HEK293 (cell line): ENCODE results near the gene HMCN2.

ENCODE experiments used
- CTCF ChIA-PET: fragments of 350-600 bp; formaldehyde crosslinking; extraction: SDS; loops from one replicate; lab custom pipeline; 2021; ENCODE audit warnings: antibody characterized with exemption; lab: Yijun Ruan, JAX
- POLR2A ChIA-PET: fragments of 300-600 bp; formaldehyde crosslinking; extraction: SDS; loops from one replicate; lab custom pipeline; 2020; ENCODE audit warnings: antibody characterized with exemption, inconsistent platforms; lab: Yijun Ruan, JAX
- H3K27ac ChIP-seq: fragments of 200-500 bp; sonication (Bioruptor generic); 2 replicates; pipeline ENCODE4 v1.5.1; 2014; ENCODE audit warnings: low read depth, low read length, control low read depth, inconsistent platforms; ENCODE audit errors: extremely low read depth
- H3K36me3 ChIP-seq, 2 experiments: fragments of 200-500 bp in 1 of 2; sonication (Bioruptor generic) in 1 of 2; 1 replicate in 1 of 2; 2 replicates in 1 of 2; pipeline ENCODE4 v1.5.1; 2014 to 2017; ENCODE audit warnings: inconsistent platforms in 2 of 2, low read length in 2 of 2; ENCODE audit not compliant: control insufficient read depth in 2 of 2, insufficient read depth in 1 of 2
- H3K4me1 ChIP-seq: fragments of 200-500 bp; sonication (Bioruptor generic); 2 replicates; pipeline ENCODE4 v1.5.1; 2014; ENCODE audit warnings: mild to moderate bottlenecking, low read length, inconsistent platforms; ENCODE audit not compliant: control insufficient read depth, insufficient read depth
- H3K4me3 ChIP-seq: 2 replicates; pipeline ENCODE4 v1.5.1; 2011; ENCODE audit warnings: low read depth, mild to moderate bottlenecking, control low read depth, low read length, moderate library complexity
- H3K9me3 ChIP-seq: fragments of 200-500 bp; sonication (Bioruptor generic); 2 replicates; pipeline ENCODE4 v1.5.1; 2014; ENCODE audit warnings: low read depth, low read length, inconsistent platforms; ENCODE audit not compliant: control insufficient read depth, insufficient read depth
- ATF2 ChIP-seq: fragments of 450-650 bp; formaldehyde crosslinking; IDR thresholded peaks from 2 replicates; pipeline ENCODE4 v1.5.1; 2016; ENCODE audit warnings: missing biosample characterization, missing genetic modification characterization, low read depth
- IKZF3 ChIP-seq: fragments of 450-650 bp; IDR thresholded peaks from 2 replicates; pipeline ENCODE4 v1.5.0; 2018; ENCODE audit warnings: missing biosample characterization, mild to moderate bottlenecking, missing genetic modification characterization, moderate library complexity
- MEIS1 ChIP-seq: sonication (generic); formaldehyde crosslinking; IDR thresholded peaks from 2 replicates; pipeline ENCODE4 v1.8.1; 2022; ENCODE audit warnings: missing genetic modification reagents, mild to moderate bottlenecking, borderline replicate concordance
- ZBTB10 ChIP-seq: fragments of 450-650 bp; formaldehyde crosslinking; IDR thresholded peaks from 2 replicates; pipeline ENCODE4 v1.5.1; 2016; ENCODE audit warnings: missing biosample characterization, missing genetic modification characterization
- ZBTB26 ChIP-seq: fragments of 450-650 bp; formaldehyde crosslinking; optimal IDR thresholded peaks from 2 replicates; pipeline ENCODE3; 2016; ENCODE audit warnings: missing biosample characterization, mild to moderate bottlenecking, missing genetic modification characterization
- ZNF146 ChIP-seq: fragments of 450-650 bp; formaldehyde crosslinking; IDR thresholded peaks from 2 replicates; pipeline ENCODE4 v1.5.1; 2016; ENCODE audit warnings: missing biosample characterization, missing genetic modification characterization
- ZNF157 ChIP-seq: fragments of 450-650 bp; formaldehyde crosslinking; IDR thresholded peaks from 2 replicates; pipeline ENCODE4 v1.5.1; 2016; ENCODE audit warnings: missing biosample characterization, missing genetic modification characterization
- ZNF19 ChIP-seq: fragments of 450-650 bp; formaldehyde crosslinking; IDR thresholded peaks from 2 replicates; pipeline ENCODE4; 2016; ENCODE audit warnings: missing biosample characterization, missing genetic modification characterization, low read depth
- ZNF202 ChIP-seq: fragments of 450-650 bp; formaldehyde crosslinking; IDR thresholded peaks from 2 replicates; pipeline ENCODE4 v1.5.1; 2016; ENCODE audit warnings: missing biosample characterization, missing genetic modification characterization, borderline replicate concordance
- ZNF302 ChIP-seq: fragments of 450-650 bp; formaldehyde crosslinking; IDR thresholded peaks from 2 replicates; pipeline ENCODE4 v1.5.1; 2016; ENCODE audit warnings: missing biosample characterization, missing genetic modification characterization, low read depth
- ZNF311 ChIP-seq: fragments of 450-650 bp; formaldehyde crosslinking; IDR thresholded peaks from 2 replicates; pipeline ENCODE4 v1.5.1; 2017; ENCODE audit warnings: missing biosample characterization, missing genetic modification characterization, borderline replicate concordance
- ZNF354C ChIP-seq: fragments of 450-650 bp; formaldehyde crosslinking; IDR thresholded peaks from 2 replicates; pipeline ENCODE4 v1.5.1; 2016; ENCODE audit warnings: missing biosample characterization, missing genetic modification characterization, low read depth, borderline replicate concordance
- ZNF423 ChIP-seq: fragments of 450-650 bp; formaldehyde crosslinking; IDR thresholded peaks from 2 replicates; pipeline ENCODE4 v1.5.1; 2016; ENCODE audit warnings: missing biosample characterization, missing genetic modification characterization
- ZNF473 ChIP-seq: fragments of 450-650 bp; formaldehyde crosslinking; IDR thresholded peaks from 2 replicates; pipeline ENCODE4 v1.5.1; 2017; ENCODE audit warnings: missing biosample characterization, missing genetic modification characterization
- ZNF521 ChIP-seq: fragments of 450-650 bp; formaldehyde crosslinking; IDR thresholded peaks from 2 replicates; pipeline ENCODE4 v1.5.1; 2017; ENCODE audit warnings: missing biosample characterization, mild to moderate bottlenecking, missing genetic modification characterization
- ZNF555 ChIP-seq: fragments of 450-650 bp; formaldehyde crosslinking; conservative IDR thresholded peaks from 2 replicates; pipeline ENCODE4 v1.5.1; 2017; ENCODE audit warnings: missing biosample characterization, mild to moderate bottlenecking, missing genetic modification characterization, inconsistent platforms
- ZNF585B ChIP-seq: fragments of 450-650 bp; formaldehyde crosslinking; IDR thresholded peaks from 2 replicates; pipeline ENCODE4 v1.5.1; 2016; ENCODE audit warnings: missing biosample characterization, missing genetic modification characterization
- ZNF660 ChIP-seq: fragments of 450-650 bp; IDR thresholded peaks from 2 replicates; pipeline ENCODE4 v1.5.1; 2018; ENCODE audit warnings: missing biosample characterization, mild to moderate bottlenecking, missing genetic modification characterization
- ZNF791 ChIP-seq: fragments of 450-650 bp; formaldehyde crosslinking; IDR thresholded peaks from 2 replicates; pipeline ENCODE4 v1.5.1; 2016; ENCODE audit warnings: missing biosample characterization, missing genetic modification characterization
- TF ChIP-seq, protein P1 (sequence below): fragments of 450-650 bp; formaldehyde crosslinking; IDR thresholded peaks from 2 replicates; pipeline ENCODE4 v1.5.1; 2017; ENCODE audit warnings: missing biosample characterization, mild to moderate bottlenecking, missing genetic modification characterization, moderate library complexity
- TF ChIP-seq, protein P2 (sequence below): fragments of 450-650 bp; formaldehyde crosslinking; IDR thresholded peaks from 2 replicates; pipeline ENCODE4 v1.5.1; 2017; ENCODE audit warnings: missing biosample characterization, missing genetic modification characterization
- TF ChIP-seq, protein P3 (sequence below): fragments of 450-650 bp; formaldehyde crosslinking; IDR thresholded peaks from 2 replicates; pipeline ENCODE4 v1.5.1; 2016; ENCODE audit warnings: missing biosample characterization, missing genetic modification characterization

The HMCN2 gene

GRCh38 chr9:130292106-130292505 lies 26.5 kb downstream of the HMCN2 start:
- CTCF ChIA-PET = interaction anchor here (0.7 kb wide), 3 partner anchors 49 to 391 kb away, joined by 3 to 4 read pairs (median 3); no protein-coding TSS in a partner anchor

GRCh38 chr9:130294664-130295063 lies 29.1 kb downstream of the HMCN2 start:
- Histone ChIP-seq H3K36me3 (no peaks in the 10 kb centered on the region), H3K27ac (no peak overlapping the region), H3K9me3 (no peaks in the 10 kb centered on the region)
- ChIA-PET CTCF (no interaction called here), POLR2A (no interaction called here)
- TF ChIP-seq ZNF660 (tag by site-specific recombination) (no peak), ZBTB10 (no peak), ZNF555 (tag by site-specific recombination) (no peak), ZNF585B (no peak), ZNF473 (tag by site-specific recombination) (no peak), ZNF19 (no peak), ZNF202 (tag by site-specific recombination) (no peak), ZNF311 (tag by site-specific recombination) (no peak), ZBTB26 (tag by site-specific recombination) (no peak)
- TF ChIP-seq, all 188 proteins: peak for 0
- Histone ChIP-seq H3K4me1 (no peaks in the 10 kb centered on the region), H3K4me3 (no peak overlapping the region)

More at GRCh38 chr9:130292106-130292505, 26.5 kb downstream of the HMCN2 start:
- peaks cover 8% of the 10 kb centered on the region for H3K4me1 ChIP-seq
- no peak overlapping the region for H3K4me3 ChIP-seq
- H3K36me3 ChIP-seq = no peaks in the 10 kb centered on the region
- H3K27ac ChIP-seq = no peak overlapping the region
- TF ChIP-seq IKZF3 (tag by site-specific recombination) (no peak), ZNF791 (tag by site-specific recombination) (no peak), ZNF157 (tag by site-specific recombination) (no peak)
- TF ChIP-seq, protein P1, sequence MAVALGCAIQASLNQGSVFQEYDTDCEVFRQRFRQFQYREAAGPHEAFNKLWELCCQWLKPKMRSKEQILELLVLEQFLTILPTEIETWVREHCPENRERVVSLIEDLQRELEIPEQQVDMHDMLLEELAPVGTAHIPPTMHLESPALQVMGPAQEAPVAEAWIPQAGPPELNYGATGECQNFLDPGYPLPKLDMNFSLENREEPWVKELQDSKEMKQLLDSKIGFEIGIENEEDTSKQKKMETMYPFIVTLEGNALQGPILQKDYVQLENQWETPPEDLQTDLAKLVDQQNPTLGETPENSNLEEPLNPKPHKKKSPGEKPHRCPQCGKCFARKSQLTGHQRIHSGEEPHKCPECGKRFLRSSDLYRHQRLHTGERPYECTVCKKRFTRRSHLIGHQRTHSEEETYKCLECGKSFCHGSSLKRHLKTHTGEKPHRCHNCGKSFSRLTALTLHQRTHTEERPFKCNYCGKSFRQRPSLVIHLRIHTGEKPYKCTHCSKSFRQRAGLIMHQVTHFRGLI = peak; percentile 91
- H3K9me3 ChIP-seq = no peaks in the 10 kb centered on the region
- POLR2A ChIA-PET = no interaction called here

DNA sequence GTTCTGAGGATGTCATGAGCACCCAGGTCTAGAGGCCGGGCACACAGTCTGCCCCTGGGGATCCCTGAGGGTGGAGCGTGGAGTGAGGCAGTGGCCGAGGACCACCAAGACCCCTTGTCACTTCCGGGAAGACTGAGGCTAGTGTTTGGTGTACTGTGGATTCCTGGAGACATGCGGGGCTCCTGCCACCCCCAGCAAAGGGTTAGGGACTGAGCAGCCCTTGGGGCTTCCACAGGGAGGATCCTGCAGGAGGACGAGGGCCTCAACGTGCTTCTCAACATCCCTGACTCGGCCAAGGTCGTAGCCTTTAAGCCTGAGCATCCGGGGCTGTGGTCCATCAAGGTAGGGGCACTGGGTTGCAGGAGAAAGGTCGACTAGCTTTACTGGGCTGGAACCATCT lies 29.9 kb downstream of the HMCN2 start:
- Histone ChIP-seq H3K36me3 (no peaks in the 10 kb centered on the region), H3K4me1 (no peaks in the 10 kb centered on the region), H3K4me3 (no peak overlapping the region), H3K27ac (no peak overlapping the region), H3K9me3 (no peaks in the 10 kb centered on the region)
- ChIA-PET CTCF (no interaction called here), POLR2A (no interaction called here)
- TF ChIP-seq ZNF660 (tag by site-specific recombination) = no peak
- TF ChIP-seq ZNF423 (tag by site-specific recombination) = no peak
- TF ChIP-seq, protein P2, sequence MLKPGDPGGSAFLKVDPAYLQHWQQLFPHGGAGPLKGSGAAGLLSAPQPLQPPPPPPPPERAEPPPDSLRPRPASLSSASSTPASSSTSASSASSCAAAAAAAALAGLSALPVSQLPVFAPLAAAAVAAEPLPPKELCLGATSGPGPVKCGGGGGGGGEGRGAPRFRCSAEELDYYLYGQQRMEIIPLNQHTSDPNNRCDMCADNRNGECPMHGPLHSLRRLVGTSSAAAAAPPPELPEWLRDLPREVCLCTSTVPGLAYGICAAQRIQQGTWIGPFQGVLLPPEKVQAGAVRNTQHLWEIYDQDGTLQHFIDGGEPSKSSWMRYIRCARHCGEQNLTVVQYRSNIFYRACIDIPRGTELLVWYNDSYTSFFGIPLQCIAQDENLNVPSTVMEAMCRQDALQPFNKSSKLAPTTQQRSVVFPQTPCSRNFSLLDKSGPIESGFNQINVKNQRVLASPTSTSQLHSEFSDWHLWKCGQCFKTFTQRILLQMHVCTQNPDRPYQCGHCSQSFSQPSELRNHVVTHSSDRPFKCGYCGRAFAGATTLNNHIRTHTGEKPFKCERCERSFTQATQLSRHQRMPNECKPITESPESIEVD (tag by site-specific recombination) = no peak
- TF ChIP-seq, protein P3, sequence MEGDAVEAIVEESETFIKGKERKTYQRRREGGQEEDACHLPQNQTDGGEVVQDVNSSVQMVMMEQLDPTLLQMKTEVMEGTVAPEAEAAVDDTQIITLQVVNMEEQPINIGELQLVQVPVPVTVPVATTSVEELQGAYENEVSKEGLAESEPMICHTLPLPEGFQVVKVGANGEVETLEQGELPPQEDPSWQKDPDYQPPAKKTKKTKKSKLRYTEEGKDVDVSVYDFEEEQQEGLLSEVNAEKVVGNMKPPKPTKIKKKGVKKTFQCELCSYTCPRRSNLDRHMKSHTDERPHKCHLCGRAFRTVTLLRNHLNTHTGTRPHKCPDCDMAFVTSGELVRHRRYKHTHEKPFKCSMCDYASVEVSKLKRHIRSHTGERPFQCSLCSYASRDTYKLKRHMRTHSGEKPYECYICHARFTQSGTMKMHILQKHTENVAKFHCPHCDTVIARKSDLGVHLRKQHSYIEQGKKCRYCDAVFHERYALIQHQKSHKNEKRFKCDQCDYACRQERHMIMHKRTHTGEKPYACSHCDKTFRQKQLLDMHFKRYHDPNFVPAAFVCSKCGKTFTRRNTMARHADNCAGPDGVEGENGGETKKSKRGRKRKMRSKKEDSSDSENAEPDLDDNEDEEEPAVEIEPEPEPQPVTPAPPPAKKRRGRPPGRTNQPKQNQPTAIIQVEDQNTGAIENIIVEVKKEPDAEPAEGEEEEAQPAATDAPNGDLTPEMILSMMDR (tag by site-specific recombination) = no peak
- no peak for TF ChIP-seq ZNF146 (tag by site-specific recombination)
- TF ChIP-seq MEIS1 (CRISPR knock-in tag) = no peak
- TF ChIP-seq ZNF354C (tag by site-specific recombination) = no peak
- no peak for TF ChIP-seq ZNF302
- no peak for TF ChIP-seq ATF2 (tag by site-specific recombination)
- TF ChIP-seq ZNF521 (tag by site-specific recombination) = no peak
